SK-N-SH (cell line): ENCODE results near the gene TUBA4B. TPM values are rescaled to one million over a fixed set of nuclear protein-coding genes. Genes with fewer than 3 reads are reported as not detected.

ENCODE experiments used
- CTCF ChIA-PET: fragments of 300-600, 350-600 bp; formaldehyde crosslinking; extraction: SDS; loops from one replicate; lab custom pipeline; 2021; lab: Yijun Ruan, JAX
- POLR2A ChIA-PET: fragments of 350-600 bp; sonication (Branson Sonifier 250); formaldehyde crosslinking; extraction: SDS; loops from one replicate; lab custom pipeline; 2020; ENCODE audit warnings: antibody characterized with exemption, inconsistent platforms; lab: Yijun Ruan, JAX
- DNase-seq: peaks from one replicate; pipeline ENCODE4 v3.0.0; 2012
- H2AFZ ChIP-seq: fragments of 200-600 bp; sonication (generic); 2 replicates; pipeline ENCODE4 v1.8.1; 2016; ENCODE audit warnings: antibody characterized with exemption, mild to moderate bottlenecking, low read depth
- H3F3A ChIP-seq: fragments of 200-600 bp; sonication (generic); replicated peaks from 2 replicates; pipeline ENCODE3; 2016; ENCODE audit warnings: antibody characterized with exemption, mild to moderate bottlenecking; ENCODE audit not compliant: insufficient read depth
- H3K27ac ChIP-seq, 2 experiments: fragments of 200-500 bp in 1 of 2; fragments of 200-600 bp in 1 of 2; sonication (Bioruptor generic) in 1 of 2; sonication (generic), shearing (Covaris generic) in 1 of 2; 2 replicates each; pipeline versions ENCODE4 v1.5.1 to v1.6.1; 2014 to 2016; ENCODE audit warnings: low read depth in 2 of 2, inconsistent platforms in 1 of 2, low read length in 1 of 2, mild to moderate bottlenecking in 1 of 2, mixed read lengths in 1 of 2
- H3K27me3 ChIP-seq: fragments of 200-600 bp; sonication (generic), shearing (Covaris generic); 2 replicates; pipeline ENCODE4 v1.6.1; 2016; ENCODE audit warnings: mixed run types; ENCODE audit not compliant: insufficient read depth
- H3K36me3 ChIP-seq, 2 experiments: fragments of 200-500 bp in 1 of 2; fragments of 200-600 bp in 1 of 2; sonication (Bioruptor generic) in 1 of 2; sonication (generic) in 1 of 2; replicated peaks in 1 of 2; 2 replicates each; pipeline versions ENCODE3 to v1.5.1; 2014 to 2016; ENCODE audit warnings: low read length in 1 of 2, mild to moderate bottlenecking in 1 of 2; ENCODE audit not compliant: insufficient read depth in 2 of 2, control insufficient read depth in 1 of 2
- H3K4me1 ChIP-seq, 2 experiments: fragments of 200-500 bp in 1 of 2; fragments of 200-600 bp in 1 of 2; sonication (Bioruptor generic) in 1 of 2; sonication (generic), shearing (Covaris generic) in 1 of 2; 2 replicates each; pipeline versions ENCODE4 v1.5.1 to v1.6.1; 2014 to 2016; ENCODE audit warnings: low read depth in 1 of 2, low read length in 1 of 2, mixed run types in 1 of 2; ENCODE audit not compliant: insufficient read depth in 2 of 2, control insufficient read depth in 1 of 2
- H3K4me2 ChIP-seq: fragments of 200-600 bp; sonication (generic), shearing (Covaris generic); 2 replicates; pipeline ENCODE4 v1.6.1; 2017; ENCODE audit warnings: mixed run types
- H3K4me3 ChIP-seq, 2 experiments: fragments of 200-500 bp in 1 of 2; fragments of 200-600 bp in 1 of 2; sonication (Bioruptor generic) in 1 of 2; sonication (generic), shearing (Covaris generic) in 1 of 2; 2 replicates each; pipeline versions ENCODE4 v1.5.1 to v1.8.1; 2014 to 2016; ENCODE audit warnings: low read depth in 2 of 2, inconsistent platforms in 1 of 2, low read length in 1 of 2, mild to moderate bottlenecking in 1 of 2, mixed read lengths in 1 of 2, moderate library complexity in 1 of 2
- H3K79me2 ChIP-seq: fragments of 200-600 bp; sonication (generic); 2 replicates; pipeline ENCODE4 v1.8.1; 2017; ENCODE audit warnings: mild to moderate bottlenecking; ENCODE audit not compliant: insufficient read depth
- H3K9ac ChIP-seq: fragments of 200-600 bp; sonication (generic); 2 replicates; pipeline ENCODE4 v1.6.1; 2017; ENCODE audit warnings: mixed run types
- H3K9me2 ChIP-seq: fragments of 200-600 bp; sonication (generic); 2 replicates; pipeline ENCODE4 v1.6.1; 2017; ENCODE audit warnings: mixed run types
- H3K9me3 ChIP-seq: fragments of 200-600 bp; sonication (generic); 2 replicates; pipeline ENCODE4 v1.6.1; 2017; ENCODE audit warnings: mixed run types, mild to moderate bottlenecking, moderate library complexity
- H4K20me1 ChIP-seq: fragments of 200-600 bp; sonication (generic); 2 replicates; pipeline ENCODE4 v1.6.1; 2017; ENCODE audit warnings: mild to moderate bottlenecking, mixed run types; ENCODE audit not compliant: insufficient read depth
- CHD2 ChIP-seq: fragments of 150-350 bp; IDR thresholded peaks from 2 replicates; pipeline ENCODE4 v1.6.1; 2018; ENCODE audit warnings: low read length; ENCODE audit not compliant: partially characterized antibody
- CTCF ChIP-seq: fragments of 200-600 bp; sonication (generic); IDR thresholded peaks from 2 replicates; pipeline ENCODE4 v1.6.1; 2017; ENCODE audit warnings: antibody characterized with exemption, mild to moderate bottlenecking, moderate library complexity
- ELF1 ChIP-seq: IDR thresholded peaks from 2 replicates; pipeline ENCODE4 v1.4.0; 2012
- FOSL2 ChIP-seq: IDR thresholded peaks from 2 replicates; pipeline ENCODE4 v1.4.0; 2012; ENCODE audit warnings: low read depth, mild to moderate bottlenecking, moderate library complexity, borderline replicate concordance
- FOXJ3 ChIP-seq: sonication (generic); formaldehyde crosslinking; IDR thresholded peaks from 2 replicates; pipeline ENCODE4 v1.5.1; 2020; ENCODE audit warnings: mild to moderate bottlenecking, missing genetic modification reagents
- FOXM1 ChIP-seq: IDR thresholded peaks from 2 replicates; pipeline ENCODE4 v1.4.0; 2012; ENCODE audit warnings: low read depth, mild to moderate bottlenecking
- GABPA ChIP-seq: IDR thresholded peaks from 2 replicates; pipeline ENCODE4 v1.4.0; 2012; ENCODE audit warnings: low read depth, mild to moderate bottlenecking
- IRF3 ChIP-seq: fragments of 150-350 bp; IDR thresholded peaks from 2 replicates; pipeline ENCODE4 v1.6.1; 2016; ENCODE audit warnings: mild to moderate bottlenecking, low read depth, low read length
- MAX ChIP-seq: IDR thresholded peaks from 2 replicates; pipeline ENCODE4 v1.4.0; 2012; ENCODE audit warnings: low read depth
- MXI1 ChIP-seq: IDR thresholded peaks from 2 replicates; pipeline ENCODE4 v1.6.1; 2012; ENCODE audit warnings: mild to moderate bottlenecking, low read depth, low read length, improper control_type of control experiment
- NFIC ChIP-seq: IDR thresholded peaks from 2 replicates; pipeline ENCODE4 v1.4.0; 2012; ENCODE audit warnings: borderline replicate concordance
- NRF1 ChIP-seq: IDR thresholded peaks from 2 replicates; pipeline ENCODE4 v1.6.1; 2012; ENCODE audit warnings: low read depth, mild to moderate bottlenecking, low read length
- PBX3 ChIP-seq: IDR thresholded peaks from 2 replicates; pipeline ENCODE4; 2012
- POLR2AphosphoS5 ChIP-seq: IDR thresholded peaks from 2 replicates; pipeline ENCODE4 v1.6.1; 2012; ENCODE audit warnings: low read depth, low read length
- RAD21 ChIP-seq: IDR thresholded peaks from 2 replicates; pipeline ENCODE4 v1.6.1; 2012; ENCODE audit warnings: mild to moderate bottlenecking, low read length
- REST ChIP-seq: IDR thresholded peaks from 2 replicates; pipeline ENCODE4 v1.6.1; 2012; ENCODE audit warnings: mild to moderate bottlenecking, low read depth, low read length, moderate library complexity
- RFX5 ChIP-seq: IDR thresholded peaks from 2 replicates; pipeline ENCODE4 v1.6.1; 2012; ENCODE audit warnings: mild to moderate bottlenecking, improper control_type of control experiment, low read length
- SIN3A ChIP-seq: IDR thresholded peaks from 2 replicates; pipeline ENCODE4 v1.6.1; 2012; ENCODE audit warnings: low read depth, mild to moderate bottlenecking, low read length, moderate library complexity, borderline replicate concordance
- TAF1 ChIP-seq: IDR thresholded peaks from 2 replicates; pipeline ENCODE4 v1.6.1; 2012; ENCODE audit warnings: low read depth, mild to moderate bottlenecking, low read length, moderate library complexity, borderline replicate concordance
- TCF12 ChIP-seq: IDR thresholded peaks from 2 replicates; pipeline ENCODE4 v1.4.0; 2012
- TEAD4 ChIP-seq: IDR thresholded peaks from 2 replicates; pipeline ENCODE4 v1.4.0; 2012; ENCODE audit warnings: mild to moderate bottlenecking, borderline replicate concordance; ENCODE audit not compliant: insufficient read depth
- ZBTB33 ChIP-seq: IDR thresholded peaks from 2 replicates; pipeline ENCODE4 v1.4.0; 2012; ENCODE audit warnings: low read depth, borderline replicate concordance
- WGBS: methylation state at CpG from one replicate; pipeline ENCODE4 v1.1.6; 2017; ENCODE audit warnings: low lambda C conversion rate; 5-methylcytosine and 5-hydroxymethylcytosine counted together
- polyA plus RNA-seq, 3 experiments: library from polyadenylated mRNA; depleted of rRNA; stranded (reverse); fragments of >200 nt; gene quantifications; 2 replicates each; pipeline ENCODE4 v1.2.3, GENCODE V29; 2012

Gene TUBA4B
- polyA plus RNA-seq, 1 of the 3 experiments (the other 2 are of a cell fraction) = 0.03 TPM

- ChIA-PET POLR2A (interaction anchor here (0.6 to 2.7 kb wide), 6 partner anchors 11 to 268 kb away, joined by 3 to 23 read pairs (median 7); partner anchors contain the start of genes ABCB6, CNPPD1, GLB1L and STK16), CTCF (interaction anchor here (0.8 to 5.1 kb wide), 10 partner anchors 10 to 200 kb away, joined by 3 to 40 read pairs (median 4); partner anchors contain the start of gene ABCB6)
- Histone ChIP-seq H3K4me1 (peaks cover 3 to 16% of the 10 kb centered on the region in 2 experiments; a peak in 1 of 4 replicates), H3K27ac (peak within 1 kb of the TSS; percentile 74 to 77), H3K27me3 (no peaks in the 10 kb centered on the region), H3K9me3 (no peaks in the 10 kb centered on the region), H3K36me3 (peaks cover 9 to 39% of the 10 kb centered on the region in 2 experiments), H3K79me2 (peaks cover 27% of the 10 kb centered on the region), H3K9ac (peak within 1 kb of the TSS; percentile 78), H3F3A (peaks cover 11% of the 10 kb centered on the region), H4K20me1 (no peaks in the 10 kb centered on the region), H3K4me2 (peak within 1 kb of the TSS; percentile 98), H3K4me3 (peak within 1 kb of the TSS; percentile 82 to 87), H3K9me2 (no peaks in the 10 kb centered on the region), H2AFZ (peak within 1 kb of the TSS; percentile 80)
- WGBS = under 1% methylated on average over 36 of the region's 80 CpGs
- DNase-seq = peak; percentile 98
- TF ChIP-seq RAD21 = no peak
- no peak; the same call in 1 of the 2 replicates for TF ChIP-seq FOXJ3 (CRISPR knock-in tag)
- peak; percentile 68 for TF ChIP-seq TAF1
- peak; percentile 100 for TF ChIP-seq PBX3
- TF ChIP-seq FOXM1 = no peak
- TF ChIP-seq SIN3A = peak; percentile 93; the same call in 1 of the 2 replicates
- TF ChIP-seq ZBTB33 = peak; percentile 65; the same call in 1 of the 2 replicates
- TF ChIP-seq RFX5 = peak; percentile 90
- peak; percentile 56; the same call in 1 of the 2 replicates for TF ChIP-seq ELF1
- TF ChIP-seq IRF3 = peak; percentile 83
- TF ChIP-seq TCF12 = no peak
- no peak for TF ChIP-seq TEAD4
- peak; percentile 49 for TF ChIP-seq NRF1
- 0 out of 2 replicates have a peak, but pooled peaks have one; percentile 31 for TF ChIP-seq GABPA
- no peak for TF ChIP-seq FOSL2
- no peak for TF ChIP-seq CTCF
- peak; percentile 86 for TF ChIP-seq MXI1
- TF ChIP-seq MAX = peak; percentile 57
- TF ChIP-seq NFIC = 0 out of 2 replicates have a peak, but pooled peaks have one; percentile 34
- peak; percentile 92 for TF ChIP-seq CHD2
- TF ChIP-seq POLR2AphosphoS5 = peak; percentile 82
- no peak for TF ChIP-seq REST
Measured at GRCh38 chr2:219229305-219230058, 23.6 kb upstream of the TUBA4B start, which contains the start of the genes ANKZF1 and ATG9A. Gene ANKZF1, plus strand, starts transcription at chr2:219229806. Its CDS starts 452 bp downstream, at chr2:219230258. Gene ATG9A, minus strand, starts transcription at chr2:219229636. Its CDS starts 1,612 bp downstream, at chr2:219228024.
